PFSK-1 (cell line): ENCODE measurements around the gene AGO3.

ENCODE experiments used
- FOXP2 ChIP-seq: optimal IDR thresholded peaks from 2 replicates; pipeline ENCODE3; 2011; ENCODE audit warnings: borderline replicate concordance, control low read depth, inconsistent platforms; ENCODE audit not compliant: insufficient read depth; ENCODE audit errors: extremely low read length, extremely low read depth
- POLR2AphosphoS5 ChIP-seq: IDR thresholded peaks from 2 replicates; pipeline ENCODE4 v1.6.1; 2012; ENCODE audit warnings: low read depth, mild to moderate bottlenecking, control low read depth, low read length, moderate library complexity
- REST ChIP-seq, 2 experiments: IDR thresholded peaks; 2 replicates each; pipeline versions ENCODE4 v1.6.1 to v1.8.0; 2011 to 2012; ENCODE audit warnings: low read depth in 2 of 2, low read length in 2 of 2, control low read depth in 1 of 2, inconsistent platforms in 1 of 2, mild to moderate bottlenecking in 1 of 2, moderate library complexity in 1 of 2; ENCODE audit not compliant: insufficient read depth in 1 of 2
- SIN3A ChIP-seq: IDR thresholded peaks from 2 replicates; pipeline ENCODE4 v1.6.1; 2012; ENCODE audit warnings: mild to moderate bottlenecking, low read length, moderate library complexity, borderline replicate concordance; ENCODE audit not compliant: insufficient read depth
- TAF1 ChIP-seq: IDR thresholded peaks from 2 replicates; pipeline ENCODE4 v1.6.1; 2012; ENCODE audit warnings: low read length, control low read depth, borderline replicate concordance; ENCODE audit not compliant: insufficient read depth

Gene AGO3

GRCh38 chr1:36100376-36100775 lies 169.5 kb downstream of the AGO3 start:
- TF ChIP-seq SIN3A (no peak), POLR2AphosphoS5 (no peak), TAF1 (no peak), REST (IDR thresholded peaks at IDR 0.05; ENCODE audit: insufficient read depth in 1 of 2, low read depth in 2 of 2, low read length in 2 of 2) (no peak), FOXP2 (no peak)

- TF ChIP-seq FOXP2 (no peak), REST (IDR thresholded peaks at IDR 0.05; ENCODE audit: insufficient read depth in 1 of 2, low read depth in 2 of 2, low read length in 2 of 2) (no peak)
Observed at GRCh38 chr1:36101546-36101945, 170.6 kb downstream of the AGO3 start.

GRCh38 chr1:36106269-36106668 lies 175.4 kb downstream of the AGO3 start:
- TF ChIP-seq SIN3A (no peak), FOXP2 (no peak), REST (IDR thresholded peaks at IDR 0.05; ENCODE audit: insufficient read depth in 1 of 2, low read depth in 2 of 2, low read length in 2 of 2) (no peak), TAF1 (no peak), POLR2AphosphoS5 (no peak)

GRCh38 chr1:36107394-36107793 lies 176.5 kb downstream of the AGO3 start:
- TF ChIP-seq FOXP2 (no peak), TAF1 (no peak), SIN3A (no peak), REST (IDR thresholded peaks at IDR 0.05; ENCODE audit: insufficient read depth in 1 of 2, low read depth in 2 of 2, low read length in 2 of 2) (no peak), POLR2AphosphoS5 (no peak)

GRCh38 chr1:36108314-36108713 lies 177.4 kb downstream of the AGO3 start:
- TF ChIP-seq SIN3A (no peak), TAF1 (no peak), FOXP2 (no peak), POLR2AphosphoS5 (no peak), REST (IDR thresholded peaks at IDR 0.05; ENCODE audit: insufficient read depth in 1 of 2, low read depth in 2 of 2, low read length in 2 of 2) (no peak)
